ENCODE data around the gene MVP.
A peak's percentile ranks its signal among the peaks of the same experiment; 100 is the strongest.

Gene MVP

GRCh38 chr16:29811170-29811895 is 8.9 kb upstream of the MVP start:
- H3K4me1 ChIP-seq (ENCODE audit: control insufficient read depth, insufficient read depth, low read length): peaks cover 50% of the 10 kb centered on the region
- H3K4me3 ChIP-seq (ENCODE audit: low read depth, low read length): peak overlapping the region; percentile 68
- H3K27me3 ChIP-seq (ENCODE audit: control insufficient read depth, insufficient read depth, low read length): no peaks in the 10 kb centered on the region
- H3K27ac ChIP-seq (ENCODE audit: low read depth, low read length): peak overlapping the region; percentile 15; the same call in 1 of the 2 replicates
- H3K9ac ChIP-seq (ENCODE audit: low read length): peak overlapping the region; percentile 73
- no peaks in the 10 kb centered on the region for H3K9me3 ChIP-seq (ENCODE audit: control insufficient read depth, insufficient read depth, low read depth, low read length)
- peaks cover 27% of the 10 kb centered on the region for H3K36me3 ChIP-seq (ENCODE audit: control insufficient read depth, insufficient read depth, low read length)

DNA sequence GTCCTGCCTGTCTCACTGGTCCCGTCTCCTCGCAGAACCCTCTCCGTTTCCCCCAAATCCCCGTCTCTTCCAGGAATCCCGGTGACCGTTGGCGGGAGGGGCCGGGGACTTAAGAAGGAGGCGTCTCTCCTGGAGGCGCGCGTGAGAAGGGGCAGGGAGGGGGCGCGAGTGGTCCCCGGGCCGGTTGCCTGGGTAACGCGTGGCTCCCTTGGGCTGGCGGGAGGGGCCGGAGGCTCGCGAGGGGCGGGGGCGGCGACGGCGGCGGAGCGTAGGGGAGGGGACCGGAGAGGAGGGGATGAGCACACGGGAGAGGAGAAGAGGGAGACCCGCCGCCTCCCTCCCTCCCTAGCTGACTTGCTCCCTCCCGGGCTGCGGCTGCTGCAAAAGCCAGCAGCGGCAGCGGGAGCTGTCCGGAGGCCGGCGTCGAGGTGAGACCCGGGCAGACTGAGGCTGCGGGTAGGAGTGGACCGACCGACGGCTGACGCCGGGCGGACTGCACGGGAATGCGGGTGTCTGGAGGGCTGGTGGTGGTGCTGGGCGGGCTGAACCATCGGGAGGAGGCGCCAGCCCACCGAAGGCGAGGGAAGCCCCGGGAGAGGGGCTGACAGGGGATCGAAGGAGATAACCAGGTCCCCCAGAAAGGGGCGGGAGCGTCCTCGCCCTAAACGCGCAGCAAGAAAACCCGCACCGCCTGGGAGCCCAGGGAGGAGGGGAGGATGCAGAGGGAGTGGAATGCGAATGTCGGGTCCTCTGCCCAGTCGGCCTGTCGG is 8.2 kb upstream of the MVP start, which contains the start of gene PRRT2:
Gene PRRT2, plus strand, starts transcription at position 298 of the 770 bp plus-strand sequence. CDS start 862 bp downstream, outside the sequence.
- Histone ChIP-seq H3K27me3 (ENCODE audit: control insufficient read depth, insufficient read depth, low read length) (no peaks in the 10 kb centered on the region), H3K4me3 (ENCODE audit: low read depth, low read length) (peak within 1 kb of the TSS; percentile 68), H3K9ac (ENCODE audit: low read length) (peak within 1 kb of the TSS; percentile 73), H3K4me1 (ENCODE audit: control insufficient read depth, insufficient read depth, low read length) (peaks cover 50% of the 10 kb centered on the region), H3K36me3 (ENCODE audit: control insufficient read depth, insufficient read depth, low read length) (peaks cover 27% of the 10 kb centered on the region), H3K27ac (ENCODE audit: low read depth, low read length) (peak within 1 kb of the TSS; percentile 15; the same call in 1 of the 2 replicates), H3K9me3 (ENCODE audit: control insufficient read depth, insufficient read depth, low read depth, low read length) (no peaks in the 10 kb centered on the region)

GRCh38 chr16:29812754-29813643 is 7.3 kb upstream of the MVP start:
- Histone ChIP-seq H3K36me3 (ENCODE audit: control insufficient read depth, insufficient read depth, low read length) (peaks cover 23% of the 10 kb centered on the region), H3K9ac (ENCODE audit: low read length) (peak overlapping the region; percentile 58), H3K4me1 (ENCODE audit: control insufficient read depth, insufficient read depth, low read length) (peaks cover 52% of the 10 kb centered on the region), H3K27ac (ENCODE audit: low read depth, low read length) (no peak overlapping the region), H3K9me3 (ENCODE audit: control insufficient read depth, insufficient read depth, low read depth, low read length) (no peaks in the 10 kb centered on the region), H3K4me3 (ENCODE audit: low read depth, low read length) (peak overlapping the region; percentile 68), H3K27me3 (ENCODE audit: control insufficient read depth, insufficient read depth, low read length) (no peaks in the 10 kb centered on the region)

DNA sequence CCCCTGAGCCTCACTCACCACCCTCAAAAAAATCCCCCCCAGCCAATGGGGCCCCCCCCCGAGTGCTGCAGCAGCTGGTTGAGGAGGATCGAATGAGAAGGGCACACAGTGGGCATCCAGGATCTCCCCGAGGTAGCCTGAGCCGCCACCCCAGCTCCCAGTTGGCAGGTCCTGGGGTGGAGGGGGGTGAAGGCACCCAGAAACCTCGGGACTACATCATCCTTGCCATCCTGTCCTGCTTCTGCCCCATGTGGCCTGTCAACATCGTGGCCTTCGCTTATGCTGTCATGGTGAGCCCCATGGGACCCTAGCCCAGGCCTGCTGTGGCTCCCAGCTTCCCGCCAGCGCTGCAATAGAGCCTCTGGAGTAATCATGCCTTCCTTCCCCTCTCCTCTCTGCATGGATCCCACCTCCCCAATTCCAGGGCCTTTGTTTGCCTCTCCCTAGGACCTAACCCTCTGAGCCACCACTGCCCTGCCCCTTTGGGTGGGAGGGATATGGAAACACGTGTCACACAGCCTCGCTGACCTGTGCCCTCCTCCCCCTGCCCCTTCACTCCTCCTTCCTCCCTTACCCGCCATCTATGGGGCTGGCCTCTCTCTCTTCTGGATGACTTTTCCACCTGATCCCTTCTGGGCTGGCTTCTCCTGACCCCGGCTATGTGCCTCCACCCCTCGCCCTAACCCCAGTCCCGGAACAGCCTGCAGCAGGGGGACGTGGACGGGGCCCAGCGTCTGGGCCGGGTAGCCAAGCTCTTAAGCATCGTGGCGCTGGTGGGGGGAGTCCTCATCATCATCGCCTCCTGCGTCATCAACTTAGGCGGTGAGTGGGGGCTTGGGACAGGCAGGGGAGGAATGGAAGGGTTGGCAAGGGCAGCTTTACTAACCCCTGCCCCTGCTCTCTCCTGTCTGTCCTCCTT is 6.4 kb upstream of the MVP start:
- no peaks in the 10 kb centered on the region for H3K27me3 ChIP-seq (ENCODE audit: control insufficient read depth, insufficient read depth, low read length)
- peaks cover 49% of the 10 kb centered on the region for H3K4me1 ChIP-seq (ENCODE audit: control insufficient read depth, insufficient read depth, low read length)
- H3K4me3 ChIP-seq (ENCODE audit: low read depth, low read length): peak overlapping the region; percentile 92; the same call in 1 of the 2 replicates
- H3K9ac ChIP-seq (ENCODE audit: low read length): peak overlapping the region; percentile 10
- no peaks in the 10 kb centered on the region for H3K9me3 ChIP-seq (ENCODE audit: control insufficient read depth, insufficient read depth, low read depth, low read length)
- no peak overlapping the region for H3K27ac ChIP-seq (ENCODE audit: low read depth, low read length)
- H3K36me3 ChIP-seq (ENCODE audit: control insufficient read depth, insufficient read depth, low read length): peaks cover 23% of the 10 kb centered on the region

DNA sequence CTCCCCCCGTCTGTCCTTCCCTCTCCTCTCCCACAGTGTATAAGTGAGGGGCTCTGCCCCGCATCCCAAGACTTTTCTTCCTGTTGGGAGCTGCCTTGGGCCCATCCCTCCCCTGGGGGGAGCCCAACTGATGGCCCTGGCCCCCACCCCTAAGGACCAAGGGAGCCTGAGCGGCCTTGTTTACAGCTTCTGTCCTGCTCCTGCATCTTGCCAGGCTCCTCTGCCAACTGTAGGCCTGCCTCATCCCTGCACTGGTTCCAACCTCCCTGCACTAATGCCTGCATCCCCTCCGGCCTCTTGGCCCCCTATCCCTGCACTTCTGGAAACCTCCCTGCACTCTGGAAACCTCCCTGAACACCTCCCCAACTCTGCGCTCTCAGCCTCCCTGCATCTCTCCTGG is 5.7 kb upstream of the MVP start:
- no peaks in the 10 kb centered on the region for H3K27me3 ChIP-seq (ENCODE audit: control insufficient read depth, insufficient read depth, low read length)
- H3K9ac ChIP-seq (ENCODE audit: low read length): no peak overlapping the region
- H3K4me1 ChIP-seq (ENCODE audit: control insufficient read depth, insufficient read depth, low read length): peaks cover 48% of the 10 kb centered on the region
- no peak overlapping the region for H3K27ac ChIP-seq (ENCODE audit: low read depth, low read length)
- peaks cover 25% of the 10 kb centered on the region for H3K36me3 ChIP-seq (ENCODE audit: control insufficient read depth, insufficient read depth, low read length)
- peak overlapping the region; percentile 92 for H3K4me3 ChIP-seq (ENCODE audit: low read depth, low read length)
- no peaks in the 10 kb centered on the region for H3K9me3 ChIP-seq (ENCODE audit: control insufficient read depth, insufficient read depth, low read depth, low read length)

GRCh38 chr16:29815032-29815721 is 5.1 kb upstream of the MVP start:
- Histone ChIP-seq H3K27me3 (ENCODE audit: control insufficient read depth, insufficient read depth, low read length) (no peaks in the 10 kb centered on the region), H3K4me1 (ENCODE audit: control insufficient read depth, insufficient read depth, low read length) (peaks cover 49% of the 10 kb centered on the region), H3K36me3 (ENCODE audit: control insufficient read depth, insufficient read depth, low read length) (peaks cover 26% of the 10 kb centered on the region), H3K9ac (ENCODE audit: low read length) (peak overlapping the region; percentile 53), H3K4me3 (ENCODE audit: low read depth, low read length) (peak overlapping the region; percentile 92), H3K9me3 (ENCODE audit: control insufficient read depth, insufficient read depth, low read depth, low read length) (no peaks in the 10 kb centered on the region), H3K27ac (ENCODE audit: low read depth, low read length) (no peak overlapping the region)

- H3K9ac ChIP-seq (ENCODE audit: low read length): peak within 1 kb of the TSS; percentile 89
- no peaks in the 10 kb centered on the region for H3K9me3 ChIP-seq (ENCODE audit: control insufficient read depth, insufficient read depth, low read depth, low read length)
- H3K4me1 ChIP-seq (ENCODE audit: control insufficient read depth, insufficient read depth, low read length): peaks cover 47% of the 10 kb centered on the region
Measured at GRCh38 chr16:29815793-29816693, 4.2 kb upstream of the MVP start, which contains the start of gene PAGR1. PAGR1 (plus strand) TSS chr16:29816152; CDS start chr16:29816526, 374 bp downstream.

GRCh38 chr16:29816694-29817441 is 3.4 kb upstream of the MVP start:
- H3K36me3 ChIP-seq (ENCODE audit: control insufficient read depth, insufficient read depth, low read length): peaks cover 31% of the 10 kb centered on the region
- peak overlapping the region; percentile 74 for H3K27ac ChIP-seq (ENCODE audit: low read depth, low read length)
- peak overlapping the region; percentile 92 for H3K4me3 ChIP-seq (ENCODE audit: low read depth, low read length)
- no peaks in the 10 kb centered on the region for H3K9me3 ChIP-seq (ENCODE audit: control insufficient read depth, insufficient read depth, low read depth, low read length)
- H3K27me3 ChIP-seq (ENCODE audit: control insufficient read depth, insufficient read depth, low read length): no peaks in the 10 kb centered on the region
- peak overlapping the region; percentile 89 for H3K9ac ChIP-seq (ENCODE audit: low read length)
- H3K4me1 ChIP-seq (ENCODE audit: control insufficient read depth, insufficient read depth, low read length): peaks cover 53% of the 10 kb centered on the region

More at GRCh38 chr16:29815793-29816693, 4.2 kb upstream of the MVP start, which contains the start of gene PAGR1:
- Histone ChIP-seq H3K27me3 (ENCODE audit: control insufficient read depth, insufficient read depth, low read length) (no peaks in the 10 kb centered on the region), H3K36me3 (ENCODE audit: control insufficient read depth, insufficient read depth, low read length) (peaks cover 31% of the 10 kb centered on the region), H3K4me3 (ENCODE audit: low read depth, low read length) (peak within 1 kb of the TSS; percentile 92), H3K27ac (ENCODE audit: low read depth, low read length) (peak within 1 kb of the TSS; percentile 74)

Data from HUES6 (cell line).